ENCODE measurements around the gene BIN2. TPM values are rescaled to one million over a fixed set of nuclear protein-coding genes. Genes with fewer than 3 reads are reported as not detected.
"Not testable (repeated sequence)": the region's sequence is repeated elsewhere in the genome, so short reads cannot be mapped to it uniquely, and the experiment has no call there.

The BIN2 gene
- total RNA-seq, 1 donor from 2014 or later, result 45.4 TPM

GRCh38 chr12:51262758-51263177 lies 61.2 kb downstream of the BIN2 start:
- H3K27me3 ChIP-seq (ENCODE audit: low read depth), result no peaks in the 10 kb centered on the region
- ATAC-seq (peak; percentile 43 to 79), DNase-seq (peak; percentile 58)
- peak; percentile 25 for TF ChIP-seq CTCF (IDR thresholded peaks at IDR 0.05)
- H3K9me3 ChIP-seq, result no peaks in the 10 kb centered on the region
- no peaks in the 10 kb centered on the region for H3K4me1 ChIP-seq
- no peaks in the 10 kb centered on the region for H3K36me3 ChIP-seq
- intact Hi-C loops (cut with DNase I), result no loop called here
- no peak overlapping the region for H3K4me3 ChIP-seq
- H3K27ac ChIP-seq, result no peak overlapping the region

GRCh38 chr12:51259600-51259999 lies 64.4 kb downstream of the BIN2 start:
- H3K9me3 ChIP-seq; DNase-seq; ATAC-seq; H3K27me3 ChIP-seq (ENCODE audit: low read depth); H3K4me1 ChIP-seq; H3K36me3 ChIP-seq; H3K4me3 ChIP-seq; intact Hi-C loops (cut with DNase I); H3K27ac ChIP-seq: not testable (repeated sequence)

- ATAC-seq (no peak), DNase-seq (no peak)
- H3K4me1 ChIP-seq, result no peaks in the 10 kb centered on the region
- H3K27me3 ChIP-seq (ENCODE audit: low read depth), result no peaks in the 10 kb centered on the region
- TF ChIP-seq CTCF (IDR thresholded peaks at IDR 0.05), result no peak
- no peak overlapping the region for H3K27ac ChIP-seq
- intact Hi-C loops (cut with DNase I), result no loop called here
- no peak overlapping the region for H3K4me3 ChIP-seq
- H3K9me3 ChIP-seq, result no peaks in the 10 kb centered on the region
- no peaks in the 10 kb centered on the region for H3K36me3 ChIP-seq
These were observed 69.4 kb downstream of the BIN2 start for GRCh38 chr12:51254536-51254935.

GRCh38 chr12:51253276-51253675 lies 70.7 kb downstream of the BIN2 start:
- ATAC-seq (no peak), DNase-seq (no peak)
- Histone ChIP-seq H3K27me3 (ENCODE audit: low read depth) (no peaks in the 10 kb centered on the region), H3K27ac (no peak overlapping the region), H3K36me3 (no peaks in the 10 kb centered on the region), H3K4me1 (no peaks in the 10 kb centered on the region), H3K9me3 (no peaks in the 10 kb centered on the region), H3K4me3 (no peak overlapping the region)
- TF ChIP-seq CTCF (IDR thresholded peaks at IDR 0.05), result no peak
- intact Hi-C loops (cut with DNase I), result no loop called here

- Histone ChIP-seq H3K4me1 (peaks cover 36% of the 10 kb centered on the region), H3K9me3 (no peaks in the 10 kb centered on the region), H3K4me3 (no peak overlapping the region), H3K27me3 (ENCODE audit: low read depth) (no peaks in the 10 kb centered on the region), H3K36me3 (peaks cover 32% of the 10 kb centered on the region), H3K27ac (peak overlapping the region; percentile 31)
- intact Hi-C loops (cut with DNase I), result no loop called here
- no peak for TF ChIP-seq CTCF (IDR thresholded peaks at IDR 0.05)
- no peak for DNase-seq
- ATAC-seq, result peak; percentile 10 to 12
These were observed 76.3 kb downstream of the BIN2 start for GRCh38 chr12:51247523-51248206.

GRCh38 chr12:51246254-51246853 lies 77.6 kb downstream of the BIN2 start:
- Histone ChIP-seq H3K27ac (peak overlapping the region; percentile 62), H3K9me3 (no peaks in the 10 kb centered on the region), H3K27me3 (ENCODE audit: low read depth) (no peaks in the 10 kb centered on the region), H3K4me1 (peaks cover 49% of the 10 kb centered on the region), H3K36me3 (peaks cover 45% of the 10 kb centered on the region), H3K4me3 (no peak overlapping the region)
- no peak for TF ChIP-seq CTCF (IDR thresholded peaks at IDR 0.05)
- DNase-seq, result no peak
- peak; percentile 82 to 84 for ATAC-seq
- intact Hi-C loops (cut with DNase I), result no loop called here

All from lower lobe of right lung (tissue), 2 donors.